SH-SY5Y (cell line): ENCODE results near the gene MAB21L4.

ENCODE experiments used
- GATA2 ChIP-seq: IDR thresholded peaks from 2 replicates; pipeline ENCODE4 v1.6.1; 2011; ENCODE audit warnings: mild to moderate bottlenecking, low read depth, low read length
- GATA3 ChIP-seq: IDR thresholded peaks from 2 replicates; pipeline ENCODE4 v1.6.1; 2011; ENCODE audit warnings: low read depth, mild to moderate bottlenecking, low read length, moderate library complexity

MAB21L4 gene

DNA sequence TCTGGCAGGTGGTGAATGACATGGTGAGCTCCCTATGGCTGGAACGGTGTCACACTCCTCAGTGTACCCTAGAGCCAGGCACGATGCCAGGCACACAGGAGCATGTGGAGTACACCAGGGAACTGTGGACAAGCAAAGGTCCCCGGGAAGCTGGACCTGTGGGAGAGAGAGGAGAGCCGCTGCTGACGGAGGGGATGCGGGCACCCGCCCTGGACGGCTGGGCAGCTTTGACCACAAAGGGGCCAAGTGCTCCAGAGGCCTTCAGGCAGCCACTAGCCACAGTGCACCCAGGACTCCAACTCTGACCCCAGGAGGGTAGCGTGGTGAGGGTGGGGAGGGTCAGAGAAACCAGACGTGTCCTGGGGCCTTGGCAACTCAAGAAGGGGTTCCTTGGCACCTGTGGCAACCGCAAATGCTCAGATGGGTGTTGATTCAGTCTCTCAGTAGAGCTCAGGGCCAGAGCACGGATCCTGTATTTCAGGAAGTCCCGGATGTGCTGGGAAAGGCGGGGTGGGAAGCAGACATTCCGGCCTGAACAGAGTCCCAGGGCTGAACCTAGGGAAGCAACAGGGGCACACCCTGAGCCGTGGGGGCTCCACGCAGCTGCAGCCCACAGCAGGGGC lies 2.3 kb upstream of the MAB21L4 start:
- TF ChIP-seq GATA2 (no peak), GATA3 (no peak)

- TF ChIP-seq GATA2 (no peak), GATA3 (no peak)
Measured at GRCh38 chr2:240896871-240897692, 1.1 kb upstream of the MAB21L4 start.

DNA sequence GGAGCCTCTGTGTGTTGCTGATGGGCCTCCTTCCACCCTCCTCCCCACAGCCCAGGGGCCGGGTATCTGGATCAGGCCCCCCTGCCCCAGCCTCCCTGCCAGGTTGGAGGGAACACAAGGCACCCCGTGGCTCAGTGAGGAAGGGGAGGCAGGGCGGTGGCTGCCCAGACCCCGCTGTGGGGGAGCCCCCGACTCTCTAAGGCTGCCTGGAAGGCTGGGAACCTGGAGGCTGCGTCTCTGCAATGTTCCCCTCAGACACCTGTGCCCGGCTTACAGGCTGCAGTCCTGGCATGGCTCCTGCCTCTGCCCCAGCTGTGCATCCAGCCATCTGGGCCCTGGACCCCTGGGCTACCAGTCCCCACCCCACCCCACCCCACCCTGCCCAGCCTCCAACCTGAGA lies 438 bp upstream of the MAB21L4 start:
- TF ChIP-seq GATA3 (no peak), GATA2 (no peak)

DNA sequence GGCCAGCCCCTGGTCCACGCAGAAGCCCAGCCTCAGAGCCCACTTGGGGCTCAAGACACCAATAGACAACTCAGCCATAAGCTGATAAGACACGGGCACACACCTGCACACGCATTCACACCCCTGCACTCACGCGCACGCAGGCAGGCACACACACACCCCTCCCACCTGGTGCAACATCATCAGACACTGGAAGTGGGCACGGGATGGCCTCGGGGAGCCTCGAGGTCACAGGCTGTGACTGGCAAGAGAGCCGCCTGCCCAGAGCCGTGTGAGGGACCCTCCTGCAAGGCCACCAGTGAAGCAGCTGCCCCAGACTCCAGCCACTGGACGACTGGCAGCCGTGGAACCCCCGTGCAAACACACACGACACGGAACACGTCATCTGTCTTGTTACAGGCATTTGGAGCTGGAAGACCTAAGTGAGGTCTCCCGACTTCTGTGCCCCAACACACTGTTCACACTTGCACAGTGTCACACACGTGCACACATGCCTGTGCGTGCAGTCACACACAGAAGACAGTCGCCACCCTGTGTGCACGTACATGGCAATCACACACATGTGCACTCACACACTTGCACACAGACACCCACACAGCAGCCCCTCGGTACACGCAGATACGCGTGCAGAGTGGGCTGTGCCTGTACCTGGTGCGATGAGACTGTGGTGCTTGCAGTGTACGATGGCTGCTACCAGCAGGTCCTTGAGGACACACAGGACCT lies 959 bp downstream of the MAB21L4 start:
- TF ChIP-seq GATA3 (no peak), GATA2 (no peak)

- TF ChIP-seq GATA2: no peak
- no peak for TF ChIP-seq GATA3
Measured at GRCh38 chr2:240894006-240894405, 1.9 kb downstream of the MAB21L4 start.

GRCh38 chr2:240893363-240893844 lies 2.6 kb downstream of the MAB21L4 start:
- no peak for TF ChIP-seq GATA2
- TF ChIP-seq GATA3: no peak

GRCh38 chr2:240892925-240893324 lies 3.0 kb downstream of the MAB21L4 start:
- TF ChIP-seq GATA3 (no peak), GATA2 (no peak)

DNA sequence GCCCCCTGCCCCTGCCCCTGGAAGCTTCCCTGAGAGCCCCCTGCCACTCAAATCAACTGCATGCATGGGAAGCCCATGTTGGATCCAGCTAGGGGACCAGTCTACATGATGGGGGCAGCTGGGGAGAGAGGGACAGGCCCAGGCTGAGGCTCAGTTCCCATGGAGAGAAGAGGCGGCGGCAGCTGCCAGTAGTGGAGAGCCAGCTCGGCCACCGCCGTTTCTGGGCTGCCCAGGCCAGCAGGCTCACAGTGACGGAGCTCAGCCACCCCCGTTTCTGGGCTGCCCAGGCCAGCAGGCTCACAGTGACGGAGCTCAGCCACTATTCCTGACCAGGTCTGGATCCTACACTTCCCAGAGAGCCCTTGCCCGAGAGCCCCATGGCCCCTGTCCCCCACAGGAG lies 3.6 kb downstream of the MAB21L4 start:
- no peak for TF ChIP-seq GATA3
- TF ChIP-seq GATA2: no peak

DNA sequence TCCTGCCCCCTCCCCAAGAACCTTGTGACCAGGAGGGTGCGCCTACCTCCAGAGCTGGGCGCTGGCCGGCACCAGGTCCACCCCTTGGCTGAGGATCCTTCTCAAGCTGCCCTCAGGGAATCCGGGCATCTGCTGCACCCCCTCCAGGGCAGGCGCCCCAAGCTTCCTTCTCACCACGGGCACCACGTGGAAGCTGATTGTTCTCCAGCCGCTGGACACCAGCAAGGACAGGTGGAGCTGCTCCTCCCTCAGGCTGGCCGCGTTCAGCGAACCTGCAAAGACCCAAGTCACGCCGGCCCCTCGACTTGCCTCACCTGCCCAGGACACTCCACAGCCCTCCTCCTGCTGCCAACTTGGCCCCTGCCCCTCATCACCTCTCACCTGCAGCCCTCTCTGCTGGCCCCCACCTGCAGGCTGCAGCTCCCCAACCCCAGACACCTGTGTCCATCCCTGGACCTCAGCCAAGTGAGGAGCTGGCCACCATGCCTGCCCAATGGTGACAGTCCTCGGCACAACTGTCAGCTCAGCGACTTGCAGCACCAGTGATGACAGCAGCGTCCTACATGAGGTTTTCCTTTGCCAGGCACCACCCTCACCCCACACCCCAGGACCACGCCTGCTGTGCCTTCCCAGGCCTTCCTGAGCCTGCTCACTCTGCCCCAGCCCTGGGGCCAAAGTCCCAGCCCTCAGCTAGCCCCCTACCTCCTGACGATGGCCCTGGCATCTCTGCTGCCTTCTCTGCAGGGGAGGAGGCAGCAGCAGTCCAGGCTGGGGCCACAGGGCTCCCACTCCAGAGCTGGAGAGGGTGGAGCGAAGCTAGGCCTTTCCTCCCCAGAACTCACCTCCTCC lies 4.2 kb downstream of the MAB21L4 start:
- no peak for TF ChIP-seq GATA2
- TF ChIP-seq GATA3: no peak

- TF ChIP-seq GATA3: no peak
- no peak for TF ChIP-seq GATA2
Measured at GRCh38 chr2:240890691-240891090, 5.3 kb downstream of the MAB21L4 start.

- TF ChIP-seq GATA2 (no peak), GATA3 (no peak)
Measured at GRCh38 chr2:240889601-240890560, 6.1 kb downstream of the MAB21L4 start.

GRCh38 chr2:240888890-240889573 lies 6.9 kb downstream of the MAB21L4 start:
- no peak for TF ChIP-seq GATA3
- no peak for TF ChIP-seq GATA2

GRCh38 chr2:240888130-240888889 lies 7.6 kb downstream of the MAB21L4 start:
- TF ChIP-seq GATA2 (no peak), GATA3 (no peak)
